Activated CD8-positive, alpha-beta memory T cell treated with anti-CD3 and anti-CD28 coated beads, Interleukin-2, amount 50 U/mL, for 24 hours (primary cell): ENCODE results near the gene ERCC6L2.
A peak's percentile ranks its signal among the peaks of the same experiment; 100 is the strongest.

Source experiments
- DNase-seq: peaks from one replicate; pipeline ENCODE4 v3.0.0-alpha.2; 2020; ENCODE audit errors: extremely low read depth

Gene ERCC6L2

DNA sequence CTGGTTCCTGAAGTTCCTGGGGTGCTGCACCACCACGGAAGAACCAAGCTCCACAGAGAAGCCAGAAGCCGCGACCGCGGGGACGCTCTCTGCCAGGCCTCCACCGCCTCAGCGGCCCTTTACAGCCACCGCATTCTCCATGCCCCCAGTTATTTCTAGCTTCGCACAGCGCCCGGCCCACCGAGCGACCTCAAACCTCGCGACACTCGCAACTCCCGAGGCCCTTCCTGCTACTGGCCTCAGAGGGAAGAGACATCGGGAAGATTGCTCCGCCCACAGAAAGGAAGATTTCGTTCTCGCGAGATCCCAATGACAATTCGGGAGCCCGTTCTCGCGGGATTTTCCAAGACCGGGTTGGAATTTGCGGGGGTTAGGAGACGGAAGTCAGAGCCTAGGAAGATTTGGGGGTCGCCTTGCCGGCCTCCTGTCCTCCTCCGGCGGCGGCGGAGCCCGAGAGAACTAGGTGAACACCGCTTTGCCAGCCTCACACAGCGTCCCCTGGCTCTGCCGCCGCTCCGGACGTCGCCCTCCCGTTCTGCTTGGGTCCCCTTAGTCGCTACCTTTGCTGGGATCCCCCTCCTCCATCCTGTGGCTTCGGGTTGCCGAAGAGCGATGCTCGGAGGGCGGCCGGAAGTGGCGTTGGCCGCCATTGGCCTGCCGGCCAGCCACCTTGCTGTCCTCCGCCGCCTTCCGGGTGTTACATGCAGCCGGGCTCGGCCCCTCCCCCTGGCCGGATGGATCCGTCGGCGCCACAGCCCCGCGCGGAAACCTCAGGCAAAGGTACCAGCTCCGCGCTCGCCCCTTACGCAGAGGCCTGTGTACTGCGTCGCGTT is at the start of gene ERCC6L2:
Gene ERCC6L2, plus strand, starts transcription at position 387 of the 833 bp plus-strand sequence. Its CDS starts 348 bp downstream, at position 735.
- peak; percentile 85 for DNase-seq

DNA sequence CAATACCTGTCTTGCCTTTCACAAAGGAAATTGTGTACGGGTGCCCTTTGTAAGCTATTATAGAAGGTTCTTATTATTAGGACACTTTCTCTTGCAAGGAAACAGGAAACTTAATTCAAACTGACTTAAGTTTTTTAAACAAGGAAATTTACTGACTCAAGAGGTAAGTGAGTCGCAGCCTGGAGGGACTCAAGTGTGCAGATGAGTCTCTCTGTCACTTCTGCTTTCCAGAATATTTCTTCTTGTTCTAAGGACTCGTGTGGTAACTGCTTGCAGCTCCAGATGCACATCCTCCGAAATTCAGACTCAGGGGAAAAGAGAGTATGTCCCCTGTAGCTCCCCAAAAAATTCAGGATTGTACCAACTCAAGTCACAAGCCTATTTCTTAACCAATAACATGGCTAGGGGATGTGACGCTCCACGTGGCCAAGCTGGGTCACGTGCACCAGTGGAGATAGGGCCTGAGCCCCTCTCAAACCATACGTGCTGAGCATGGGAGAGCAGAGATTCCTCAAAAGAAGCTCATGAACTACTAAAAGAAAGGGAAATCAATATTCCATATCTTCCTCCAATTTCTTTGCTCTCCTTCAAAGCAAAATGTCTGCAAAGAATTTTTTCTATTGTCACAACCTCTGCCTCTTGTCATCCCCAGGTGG is 49.2 kb upstream of the ERCC6L2 start:
- DNase-seq, result no peak

- no peak for DNase-seq
Observed at GRCh38 chr9:95830768-95831167, 44.7 kb upstream of the ERCC6L2 start.

DNA sequence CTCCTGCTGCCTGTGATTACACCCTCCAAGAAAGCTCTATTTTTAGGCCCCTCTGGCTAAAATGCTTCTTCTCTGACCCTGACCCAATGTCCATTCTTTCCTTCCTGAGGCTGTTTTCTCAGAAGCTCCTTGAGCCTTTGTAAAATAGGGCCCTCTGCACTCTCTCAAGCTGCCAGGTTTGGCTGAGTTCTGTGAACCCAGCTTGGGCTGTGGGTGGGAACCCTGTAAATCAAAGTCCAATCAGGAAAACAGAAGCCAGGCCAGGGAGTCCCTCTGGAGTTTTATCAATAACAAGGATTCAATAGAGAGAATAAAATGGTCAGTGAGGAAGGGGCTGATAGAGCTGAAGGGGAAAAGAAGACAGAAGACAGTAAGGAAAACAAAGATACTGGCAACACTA is 43.7 kb upstream of the ERCC6L2 start:
- no peak for DNase-seq

DNA sequence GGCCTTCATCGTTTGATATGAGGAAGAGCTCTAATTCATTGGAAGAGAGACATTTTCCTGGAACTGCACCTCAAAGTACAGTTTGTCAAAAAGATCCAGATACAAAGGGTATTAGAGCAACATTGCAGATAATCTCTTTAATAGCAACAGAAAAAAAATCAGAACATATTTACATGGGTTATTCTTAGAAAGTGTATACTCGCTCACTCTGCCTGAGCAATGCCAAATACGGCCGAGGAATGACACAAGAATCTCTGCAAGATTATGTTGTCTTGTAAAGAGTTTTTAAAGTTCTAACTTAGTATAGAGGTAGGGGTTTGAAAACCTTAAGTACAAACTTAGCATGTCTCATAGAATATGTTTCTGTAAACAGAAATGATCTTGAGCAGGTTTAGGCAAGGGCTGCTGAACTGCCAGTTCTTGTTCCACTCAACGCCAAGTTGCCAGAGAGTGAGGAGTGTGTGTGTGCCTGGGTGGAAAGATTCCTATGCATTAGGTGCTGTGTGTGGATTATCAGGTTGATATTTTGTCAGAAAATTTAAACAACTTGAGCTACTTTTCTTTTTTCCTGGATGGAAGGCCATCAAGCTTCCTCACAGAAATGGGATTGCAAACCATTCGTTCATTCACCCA is 41.8 kb upstream of the ERCC6L2 start:
- no peak for DNase-seq

- no peak for DNase-seq
Observed at GRCh38 chr9:95834281-95834907, 41.1 kb upstream of the ERCC6L2 start.

- DNase-seq, result no peak
Observed at GRCh38 chr9:95835393-95835792, 40.1 kb upstream of the ERCC6L2 start.

DNA sequence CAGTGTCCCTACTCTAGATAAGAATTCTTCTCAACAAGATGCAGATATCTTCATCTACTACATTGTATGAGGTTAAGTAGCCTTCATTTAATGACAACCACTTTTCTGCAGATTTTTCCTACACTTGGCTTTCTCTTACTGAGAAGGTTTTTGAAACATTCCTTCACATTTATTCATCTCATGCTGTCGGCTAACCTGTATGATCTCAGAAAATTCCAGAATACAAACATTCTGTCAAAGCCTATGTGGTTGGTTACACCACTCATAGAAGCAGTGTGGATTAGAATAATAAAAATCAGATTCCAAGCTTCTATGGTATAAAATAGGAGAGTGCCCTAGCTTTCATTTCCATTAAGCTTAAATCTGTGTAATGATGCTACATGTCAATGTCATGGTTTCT is 39.4 kb upstream of the ERCC6L2 start:
- DNase-seq, result no peak

- DNase-seq, result no peak
Observed at GRCh38 chr9:95839012-95839411, 36.5 kb upstream of the ERCC6L2 start.

DNA sequence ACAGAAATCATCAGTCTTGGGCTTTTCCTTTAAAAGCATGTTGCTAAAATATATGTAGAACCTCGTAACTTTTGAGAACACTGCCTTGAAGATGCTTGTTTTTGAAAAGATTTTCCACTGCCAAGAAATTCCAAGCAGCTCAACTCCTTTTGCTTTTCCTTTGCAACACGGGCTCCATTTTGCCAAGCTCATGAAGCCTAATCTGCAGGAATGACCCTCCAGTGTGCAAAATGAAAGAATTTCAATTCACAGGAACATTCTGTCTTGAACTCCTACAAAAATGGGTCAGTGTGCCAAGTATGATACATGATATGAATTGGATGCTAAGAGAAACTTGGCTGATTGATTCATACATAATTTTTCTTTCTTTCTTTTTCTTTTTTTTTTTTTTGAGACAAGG is 35.4 kb upstream of the ERCC6L2 start:
- no peak for DNase-seq

DNA sequence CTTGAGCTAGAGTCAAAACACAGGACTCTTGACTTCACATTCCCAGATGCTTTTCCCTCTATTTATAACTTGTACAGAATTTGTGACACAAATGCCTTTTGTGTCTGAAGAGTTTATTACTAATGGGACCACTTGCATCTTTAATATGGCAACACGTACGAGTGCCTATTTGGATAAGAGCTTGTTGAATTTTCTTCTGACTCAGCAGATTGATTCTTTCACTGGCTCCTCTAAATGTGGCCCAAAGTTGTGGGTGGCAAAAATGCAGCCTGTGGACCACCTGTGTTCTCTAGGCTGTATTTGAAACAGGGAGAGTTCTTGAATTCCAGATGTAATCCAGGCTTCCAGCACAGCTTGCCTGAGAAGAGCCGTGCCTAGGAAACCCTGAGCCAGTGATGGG is 34.1 kb upstream of the ERCC6L2 start:
- no peak for DNase-seq

GRCh38 chr9:95845751-95846150 is 29.7 kb upstream of the ERCC6L2 start:
- no peak for DNase-seq

DNA sequence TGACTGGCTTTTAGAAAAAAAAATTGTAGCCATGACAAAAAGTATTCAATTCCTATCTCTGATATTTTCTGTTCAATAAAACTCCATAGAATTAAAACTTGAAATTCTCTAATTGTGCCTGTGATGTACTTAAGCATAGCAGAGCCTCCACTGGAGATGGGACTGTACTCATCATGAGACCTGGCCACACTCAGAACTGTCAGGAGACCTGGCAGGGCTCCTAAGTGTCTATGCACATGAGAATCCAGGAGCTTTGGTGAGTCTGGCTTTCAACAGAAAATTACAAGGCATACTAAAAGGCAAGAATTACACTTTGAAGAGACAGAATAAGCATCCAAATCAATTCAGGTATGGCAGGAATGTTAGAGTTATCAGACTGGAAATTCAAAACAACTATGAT is 26.7 kb upstream of the ERCC6L2 start:
- DNase-seq, result no peak

DNA sequence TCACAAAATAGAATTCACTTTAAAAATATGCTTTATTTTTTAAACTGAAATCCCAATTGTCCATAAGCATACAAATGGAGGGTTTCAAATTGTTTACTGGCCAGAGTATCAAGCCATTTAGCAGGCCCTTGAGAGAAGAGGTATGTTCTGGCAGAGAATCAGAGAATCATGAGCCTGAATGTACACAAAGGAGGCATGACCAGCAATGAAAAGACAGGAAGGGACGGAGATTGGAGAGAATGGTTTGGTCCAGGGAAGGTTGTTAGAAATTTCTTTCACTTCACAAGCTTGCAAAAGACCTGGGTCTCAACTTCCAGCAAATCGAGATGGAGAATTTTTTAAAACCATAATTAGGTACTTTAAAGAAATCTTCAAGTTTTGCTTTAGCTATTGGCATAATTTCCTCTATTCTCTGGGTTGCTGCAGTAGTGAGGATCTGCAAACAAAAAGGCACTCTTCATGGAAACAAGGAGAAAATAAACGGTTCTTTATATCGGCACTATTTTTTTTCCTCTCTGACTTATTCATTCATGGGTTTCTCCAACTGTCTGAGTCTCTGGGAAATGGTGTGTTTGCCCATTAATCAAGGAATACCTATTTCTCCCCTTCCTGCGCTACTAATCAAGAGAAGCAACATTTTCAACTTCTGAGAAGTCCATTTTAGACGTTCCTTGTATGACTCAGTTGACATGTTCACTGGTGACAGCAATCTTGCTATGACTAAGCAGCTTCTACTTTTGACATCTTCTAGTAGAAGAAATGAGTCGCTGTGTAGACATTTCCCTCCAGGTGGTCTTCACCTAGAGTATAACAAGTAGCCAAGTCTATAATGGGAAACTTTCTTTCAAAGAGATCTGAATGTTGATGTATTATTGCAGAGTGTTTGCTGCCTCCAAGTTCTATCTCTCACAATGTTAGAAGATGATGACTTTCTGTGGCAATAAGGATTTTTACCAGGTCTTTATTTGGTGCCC is 23.1 kb upstream of the ERCC6L2 start:
- no peak for DNase-seq

- no peak for DNase-seq
Observed at GRCh38 chr9:95854386-95855020, 21.0 kb upstream of the ERCC6L2 start.

DNA sequence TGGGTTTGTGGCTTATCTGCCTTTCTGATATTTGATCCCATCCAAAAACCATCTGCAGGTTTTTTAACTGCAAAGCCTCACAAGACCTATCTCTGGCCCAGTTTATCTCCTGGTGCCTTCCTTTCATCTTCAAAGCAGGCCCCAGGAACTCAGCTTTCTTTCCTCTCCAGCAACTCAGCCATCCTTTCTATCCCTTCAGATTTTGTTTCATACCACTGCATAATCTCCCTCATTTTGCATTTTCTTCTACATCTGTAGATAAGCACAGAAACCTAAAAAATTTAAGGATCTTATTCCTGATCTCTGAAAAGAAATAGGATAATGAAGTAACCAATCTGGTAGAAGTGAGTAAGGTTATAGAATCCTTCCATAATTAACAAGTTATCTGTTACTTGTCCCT is 19.5 kb upstream of the ERCC6L2 start:
- DNase-seq, result no peak

- no peak for DNase-seq
Observed at GRCh38 chr9:95857124-95857523, 18.4 kb upstream of the ERCC6L2 start.

DNA sequence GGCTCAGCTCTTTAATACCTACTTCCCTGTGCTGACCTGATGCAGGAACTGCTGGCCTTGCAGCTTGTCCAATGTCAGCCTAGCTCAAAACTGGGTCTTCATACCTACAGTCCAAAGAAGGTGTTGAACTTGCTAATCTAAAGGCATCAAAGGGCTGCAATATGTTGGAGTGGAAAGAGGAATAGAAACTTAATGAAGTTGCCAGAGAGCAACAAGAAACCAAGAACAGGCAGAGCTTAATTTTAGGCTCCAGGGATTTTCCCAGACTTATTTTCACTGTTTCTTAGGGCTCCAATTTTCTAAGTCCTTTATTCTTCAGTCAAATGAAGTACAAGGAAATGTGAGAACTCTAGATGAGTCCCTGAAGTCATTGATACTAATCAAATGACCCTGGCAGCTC is 17.6 kb upstream of the ERCC6L2 start:
- no peak for DNase-seq

- DNase-seq, result no peak
Observed at GRCh38 chr9:95862343-95862742, 13.1 kb upstream of the ERCC6L2 start.

GRCh38 chr9:95864852-95865580 is 10.5 kb upstream of the ERCC6L2 start:
- DNase-seq, result no peak
